K562 treated with DMSO at 1 percent for 48 hours (cell line): Measurements from ENCODE around the gene ATP13A4. TPM values are rescaled to one million over a fixed set of nuclear protein-coding genes. Genes with fewer than 3 reads are reported as not detected.

Experiments used
- total RNA-seq: library from RNA; unstranded; fragments of 300-600 nt; gene quantifications from 2 replicates; pipeline ENCODE4 v1.2.3, GENCODE V29; 2022; ENCODE audit warnings: low replicate concordance; ENCODE audit errors: extremely low read depth

Gene ATP13A4
- total RNA-seq: not detected in 2 replicates

DNA sequence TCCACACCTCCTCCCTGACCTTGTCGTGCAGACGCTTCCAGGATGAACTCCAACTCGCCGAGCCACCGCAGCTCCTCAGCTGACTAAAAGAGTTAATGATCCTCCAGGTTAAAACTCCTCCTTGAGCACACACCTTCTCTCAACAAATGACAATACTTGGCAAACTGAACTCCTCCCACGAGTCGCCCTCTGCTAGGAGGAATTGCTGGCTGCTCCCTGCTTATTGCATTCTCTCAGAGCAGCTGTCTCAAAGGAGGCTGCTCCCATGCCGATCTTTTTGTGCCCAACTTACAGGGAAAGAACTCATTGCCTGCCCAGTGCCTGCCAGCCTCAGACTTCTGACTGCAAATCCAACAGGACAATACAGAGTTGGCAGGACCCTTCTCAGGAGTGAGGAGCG, at the start of gene ATP13A4:
ATP13A4 (minus strand) TSS at position 85 of the 400 bp plus-strand sequence. CDS start 96 bp downstream, outside the sequence.

DNA sequence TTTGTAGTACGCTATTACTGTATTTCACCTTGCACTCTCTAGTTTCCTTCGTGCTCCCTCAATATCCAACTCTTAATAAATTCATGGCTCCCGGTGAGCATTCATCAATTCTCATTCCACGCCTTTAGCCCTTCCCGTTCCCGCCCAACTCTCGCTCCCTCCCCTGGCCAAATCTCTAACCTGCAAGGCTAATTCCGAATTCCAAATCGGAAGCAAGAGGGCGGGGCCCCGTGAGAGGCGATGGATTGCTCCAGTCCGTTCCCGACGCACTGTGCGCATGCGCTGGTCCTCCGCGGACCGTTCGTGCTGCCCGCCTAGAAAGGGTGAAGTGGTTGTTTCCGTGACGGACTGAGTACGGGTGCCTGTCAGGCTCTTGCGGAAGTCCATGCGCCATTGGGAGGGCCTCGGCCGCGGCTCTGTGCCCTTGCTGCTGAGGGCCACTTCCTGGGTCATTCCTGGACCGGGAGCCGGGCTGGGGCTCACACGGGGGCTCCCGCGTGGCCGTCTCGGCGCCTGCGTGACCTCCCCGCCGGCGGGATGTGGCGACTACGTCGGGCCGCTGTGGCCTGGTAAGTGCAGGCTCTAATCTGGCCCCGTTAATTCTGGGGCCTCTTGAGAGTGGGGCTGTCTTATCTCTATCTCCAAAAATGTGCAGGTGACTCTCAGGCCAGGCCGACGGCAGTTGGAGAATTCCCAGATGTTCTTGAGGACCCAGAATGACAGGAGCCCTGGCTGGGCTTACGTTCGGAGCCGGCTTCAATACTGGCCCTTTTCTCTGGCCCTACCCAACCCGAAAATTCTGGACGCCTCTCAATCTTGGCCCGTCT, 38.4 kb upstream of the ATP13A4 start, which contains the start of gene OPA1:
OPA1 (plus strand) TSS at position 368 of the 827 bp plus-strand sequence; CDS start at position 538, 170 bp downstream.

DNA sequence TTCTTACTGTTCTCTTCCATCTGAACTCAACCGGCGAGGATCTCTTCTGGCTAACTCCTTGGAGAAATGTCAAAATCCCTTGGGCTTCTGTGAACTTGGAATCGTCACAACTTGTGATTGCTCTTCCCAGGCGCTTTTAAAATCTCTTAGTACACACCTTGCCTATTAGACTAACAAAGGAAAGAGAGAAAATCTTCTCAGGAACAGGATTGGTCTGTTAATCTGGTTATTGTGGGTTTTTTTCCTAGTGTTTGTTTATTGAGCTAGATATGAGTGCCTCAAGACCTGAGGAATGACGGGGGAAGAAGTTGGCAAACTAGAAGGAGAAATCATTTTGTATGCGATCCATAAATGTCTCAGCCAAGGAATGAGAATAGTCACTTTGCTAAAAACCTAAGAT, 176.0 kb downstream of the ATP13A4 start, which contains the start of gene ATP13A5:
ATP13A5 (minus strand) TSS at position 48 of the 400 bp plus-strand sequence; CDS start at position 20, 28 bp downstream.

Other genes starting within 250 kb of the ATP13A4 start
- not detected in 2 replicates for gene ATP13A5, start 176.1 kb downstream of the ATP13A4 start, total RNA-seq
- not detected in 2 replicates for gene OPA1, start 38.3 kb upstream of the ATP13A4 start, total RNA-seq